SK-N-SH (cell line): ENCODE measurements around the gene PAPSS2. TPM values are rescaled to one million over a fixed set of nuclear protein-coding genes. Genes with fewer than 3 reads are reported as not detected.
A peak's percentile ranks its signal among the peaks of the same experiment; 100 is the strongest.

Experiments used
- CTCF ChIA-PET: fragments of 300-600, 350-600 bp; formaldehyde crosslinking; extraction: SDS; loops from one replicate; lab custom pipeline; 2021; lab: Yijun Ruan, JAX
- POLR2A ChIA-PET: fragments of 350-600 bp; sonication (Branson Sonifier 250); formaldehyde crosslinking; extraction: SDS; loops from one replicate; lab custom pipeline; 2020; ENCODE audit warnings: antibody characterized with exemption, inconsistent platforms; lab: Yijun Ruan, JAX
- DNase-seq: peaks from one replicate; pipeline ENCODE4 v3.0.0; 2012
- H2AFZ ChIP-seq: fragments of 200-600 bp; sonication (generic); 2 replicates; pipeline ENCODE4 v1.8.1; 2016; ENCODE audit warnings: antibody characterized with exemption, mild to moderate bottlenecking, low read depth
- H3F3A ChIP-seq: fragments of 200-600 bp; sonication (generic); replicated peaks from 2 replicates; pipeline ENCODE3; 2016; ENCODE audit warnings: antibody characterized with exemption, mild to moderate bottlenecking; ENCODE audit not compliant: insufficient read depth
- H3K27ac ChIP-seq, 2 experiments: fragments of 200-500 bp in 1 of 2; fragments of 200-600 bp in 1 of 2; sonication (Bioruptor generic) in 1 of 2; sonication (generic), shearing (Covaris generic) in 1 of 2; 2 replicates each; pipeline versions ENCODE4 v1.5.1 to v1.6.1; 2014 to 2016; ENCODE audit warnings: low read depth in 2 of 2, inconsistent platforms in 1 of 2, low read length in 1 of 2, mild to moderate bottlenecking in 1 of 2, mixed read lengths in 1 of 2
- H3K27me3 ChIP-seq: fragments of 200-600 bp; sonication (generic), shearing (Covaris generic); 2 replicates; pipeline ENCODE4 v1.6.1; 2016; ENCODE audit warnings: mixed run types; ENCODE audit not compliant: insufficient read depth
- H3K36me3 ChIP-seq, 2 experiments: fragments of 200-500 bp in 1 of 2; fragments of 200-600 bp in 1 of 2; sonication (Bioruptor generic) in 1 of 2; sonication (generic) in 1 of 2; replicated peaks in 1 of 2; 2 replicates each; pipeline versions ENCODE3 to v1.5.1; 2014 to 2016; ENCODE audit warnings: low read length in 1 of 2, mild to moderate bottlenecking in 1 of 2; ENCODE audit not compliant: insufficient read depth in 2 of 2, control insufficient read depth in 1 of 2
- H3K4me1 ChIP-seq, 2 experiments: fragments of 200-500 bp in 1 of 2; fragments of 200-600 bp in 1 of 2; sonication (Bioruptor generic) in 1 of 2; sonication (generic), shearing (Covaris generic) in 1 of 2; 2 replicates each; pipeline versions ENCODE4 v1.5.1 to v1.6.1; 2014 to 2016; ENCODE audit warnings: low read depth in 1 of 2, low read length in 1 of 2, mixed run types in 1 of 2; ENCODE audit not compliant: insufficient read depth in 2 of 2, control insufficient read depth in 1 of 2
- H3K4me2 ChIP-seq: fragments of 200-600 bp; sonication (generic), shearing (Covaris generic); 2 replicates; pipeline ENCODE4 v1.6.1; 2017; ENCODE audit warnings: mixed run types
- H3K4me3 ChIP-seq, 2 experiments: fragments of 200-500 bp in 1 of 2; fragments of 200-600 bp in 1 of 2; sonication (Bioruptor generic) in 1 of 2; sonication (generic), shearing (Covaris generic) in 1 of 2; 2 replicates each; pipeline versions ENCODE4 v1.5.1 to v1.8.1; 2014 to 2016; ENCODE audit warnings: low read depth in 2 of 2, inconsistent platforms in 1 of 2, low read length in 1 of 2, mild to moderate bottlenecking in 1 of 2, mixed read lengths in 1 of 2, moderate library complexity in 1 of 2
- H3K79me2 ChIP-seq: fragments of 200-600 bp; sonication (generic); 2 replicates; pipeline ENCODE4 v1.8.1; 2017; ENCODE audit warnings: mild to moderate bottlenecking; ENCODE audit not compliant: insufficient read depth
- H3K9ac ChIP-seq: fragments of 200-600 bp; sonication (generic); 2 replicates; pipeline ENCODE4 v1.6.1; 2017; ENCODE audit warnings: mixed run types
- H3K9me2 ChIP-seq: fragments of 200-600 bp; sonication (generic); 2 replicates; pipeline ENCODE4 v1.6.1; 2017; ENCODE audit warnings: mixed run types
- H3K9me3 ChIP-seq: fragments of 200-600 bp; sonication (generic); 2 replicates; pipeline ENCODE4 v1.6.1; 2017; ENCODE audit warnings: mixed run types, mild to moderate bottlenecking, moderate library complexity
- H4K20me1 ChIP-seq: fragments of 200-600 bp; sonication (generic); 2 replicates; pipeline ENCODE4 v1.6.1; 2017; ENCODE audit warnings: mild to moderate bottlenecking, mixed run types; ENCODE audit not compliant: insufficient read depth
- CTCF ChIP-seq: fragments of 200-600 bp; sonication (generic); IDR thresholded peaks from 2 replicates; pipeline ENCODE4 v1.6.1; 2017; ENCODE audit warnings: antibody characterized with exemption, mild to moderate bottlenecking, moderate library complexity
- ELF1 ChIP-seq: IDR thresholded peaks from 2 replicates; pipeline ENCODE4 v1.4.0; 2012
- EP300 ChIP-seq, 2 experiments: IDR thresholded peaks; 2 replicates each; pipeline versions ENCODE4 v1.4.0 to v1.6.1; 2012; ENCODE audit warnings: borderline replicate concordance in 1 of 2, low read depth in 1 of 2, low read length in 1 of 2
- EZH2phosphoT487 ChIP-seq: fragments of 200-600 bp; sonication (generic); IDR thresholded peaks from 2 replicates; pipeline ENCODE4 v1.6.1; 2017; ENCODE audit warnings: low read depth, mixed run types, mild to moderate bottlenecking, antibody characterized with exemption, moderate library complexity, borderline replicate concordance
- FOXJ3 ChIP-seq: sonication (generic); formaldehyde crosslinking; IDR thresholded peaks from 2 replicates; pipeline ENCODE4 v1.5.1; 2020; ENCODE audit warnings: mild to moderate bottlenecking, missing genetic modification reagents
- RAD21 ChIP-seq: IDR thresholded peaks from 2 replicates; pipeline ENCODE4 v1.6.1; 2012; ENCODE audit warnings: mild to moderate bottlenecking, low read length
- RCOR1 ChIP-seq: fragments of 150-350 bp; IDR thresholded peaks from 2 replicates; pipeline ENCODE4 v1.6.1; 2017; ENCODE audit warnings: antibody characterized with exemption, low read length
- SIN3A ChIP-seq: IDR thresholded peaks from 2 replicates; pipeline ENCODE4 v1.6.1; 2012; ENCODE audit warnings: low read depth, mild to moderate bottlenecking, low read length, moderate library complexity, borderline replicate concordance
- TAF1 ChIP-seq: IDR thresholded peaks from 2 replicates; pipeline ENCODE4 v1.6.1; 2012; ENCODE audit warnings: low read depth, mild to moderate bottlenecking, low read length, moderate library complexity, borderline replicate concordance
- TCF12 ChIP-seq: IDR thresholded peaks from 2 replicates; pipeline ENCODE4 v1.4.0; 2012
- TEAD4 ChIP-seq: IDR thresholded peaks from 2 replicates; pipeline ENCODE4 v1.4.0; 2012; ENCODE audit warnings: mild to moderate bottlenecking, borderline replicate concordance; ENCODE audit not compliant: insufficient read depth
- USF1 ChIP-seq: IDR thresholded peaks from 2 replicates; pipeline ENCODE4 v1.4.0; 2012; ENCODE audit warnings: low read depth, borderline replicate concordance
- ZBTB33 ChIP-seq: IDR thresholded peaks from 2 replicates; pipeline ENCODE4 v1.4.0; 2012; ENCODE audit warnings: low read depth, borderline replicate concordance
- WGBS: methylation state at CpG from one replicate; pipeline ENCODE4 v1.1.6; 2017; ENCODE audit warnings: low lambda C conversion rate; 5-methylcytosine and 5-hydroxymethylcytosine counted together
- polyA plus RNA-seq, 3 experiments: library from polyadenylated mRNA; depleted of rRNA; stranded (reverse); fragments of >200 nt; gene quantifications; 2 replicates each; pipeline ENCODE4 v1.2.3, GENCODE V29; 2012

The PAPSS2 gene
- polyA plus RNA-seq, 1 of the 3 experiments (the other 2 are of a cell fraction), result 50.0 TPM

- Histone ChIP-seq H4K20me1 (no peaks in the 10 kb centered on the region), H3K79me2 (no peaks in the 10 kb centered on the region), H3K27ac (peak overlapping the region in 1 of 2 experiments; percentile 57; a peak in 2 of 4 replicates), H3K9ac (no peak overlapping the region), H3F3A (peaks cover 6% of the 10 kb centered on the region), H3K4me3 (no peak overlapping the region)
- 63% methylated on average over 3 of the region's 3 CpGs for WGBS
- TF ChIP-seq ELF1 (no peak), FOXJ3 (CRISPR knock-in tag) (no peak), RCOR1 (no peak)
- TF ChIP-seq, all 33 proteins: peak for 0
- H3K36me3 ChIP-seq, result no peaks in the 10 kb centered on the region
- 0 out of 2 replicates have a peak overlapping the region, but pooled peaks have one; percentile 69 for H2AFZ ChIP-seq
- ChIA-PET POLR2A (no interaction called here), CTCF (no interaction called here)
- H3K27me3 ChIP-seq, result no peaks in the 10 kb centered on the region
- H3K9me3 ChIP-seq, result no peaks in the 10 kb centered on the region
- H3K9me2 ChIP-seq, result no peaks in the 10 kb centered on the region
- no peak for DNase-seq
- 0 out of 2 replicates have a peak overlapping the region, but pooled peaks have one; percentile 7 for H3K4me2 ChIP-seq
- H3K4me1 ChIP-seq, result peaks cover 0 to 10% of the 10 kb centered on the region in 2 experiments; a peak in 1 of 4 replicates
Observed at GRCh38 chr10:87636313-87636915, 23.3 kb upstream of the PAPSS2 start.

- CTCF ChIA-PET, result no interaction called here
- POLR2A ChIA-PET, result no interaction called here
- H2AFZ ChIP-seq, result no peak overlapping the region
- H3K4me2 ChIP-seq, result no peak overlapping the region
- no peak for DNase-seq
- H4K20me1 ChIP-seq, result no peaks in the 10 kb centered on the region
- no peak overlapping the region for H3K4me3 ChIP-seq
- no peaks in the 10 kb centered on the region for H3K79me2 ChIP-seq
- TF ChIP-seq SIN3A (no peak), RCOR1 (no peak), USF1 (no peak), ELF1 (no peak), EZH2phosphoT487 (no peak), EP300 (IDR thresholded peaks at IDR 0.05; ENCODE audit: borderline replicate concordance in 1 of 2, low read depth in 1 of 2, low read length in 1 of 2) (no peak), RAD21 (no peak), TAF1 (no peak), ZBTB33 (no peak), TCF12 (no peak), CTCF (no peak), TEAD4 (no peak)
- whole genome bisulfite sequencing, result 85% methylated on average over 3 of the region's 3 CpGs
- no peaks in the 10 kb centered on the region for H3K27me3 ChIP-seq
- no peaks in the 10 kb centered on the region for H3K9me3 ChIP-seq
- no peak overlapping the region for H3K27ac ChIP-seq
- H3K9ac ChIP-seq, result no peak overlapping the region
- H3K9me2 ChIP-seq, result no peaks in the 10 kb centered on the region
- peaks cover 0 to 10% of the 10 kb centered on the region in 2 experiments; a peak in 1 of 4 replicates for H3K4me1 ChIP-seq
- H3K36me3 ChIP-seq, result no peaks in the 10 kb centered on the region
- H3F3A ChIP-seq, result peaks cover 6% of the 10 kb centered on the region
Observed at GRCh38 chr10:87639493-87639892, 20.2 kb upstream of the PAPSS2 start.
